WI38 (cell line): ENCODE measurements around the gene WBP2NL.

Experiments
- H3K4me3 ChIP-seq: 2 replicates; pipeline ENCODE4 v1.5.1; 2011; ENCODE audit warnings: low read depth, mild to moderate bottlenecking, control low read depth, low read length
- TF ChIP-seq, protein P1 (sequence below): IDR thresholded peaks from 2 replicates; pipeline ENCODE4 v1.5.1; 2012; ENCODE audit warnings: low read depth, mild to moderate bottlenecking, control low read depth, low read length

Gene WBP2NL

DNA sequence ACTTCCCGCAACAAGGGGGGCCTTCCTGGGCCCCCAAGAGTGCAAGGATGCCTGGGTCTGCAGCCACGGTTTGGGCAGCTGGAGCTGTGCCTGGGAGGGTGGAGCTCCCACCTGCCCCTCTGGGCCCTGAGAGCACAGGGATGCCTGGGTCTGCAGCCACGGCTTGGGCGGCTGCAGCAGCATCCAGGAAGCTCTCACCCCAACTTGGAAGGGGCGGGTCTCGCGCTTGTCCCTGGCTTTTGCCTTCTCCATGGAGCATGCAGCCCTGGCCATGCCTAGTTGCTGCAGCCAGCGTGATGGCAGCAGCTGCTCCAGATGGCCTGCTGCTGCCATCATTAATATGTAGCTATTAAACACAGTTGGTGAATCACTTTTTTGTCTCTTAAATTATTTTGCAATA is 36.7 kb downstream of the WBP2NL start:
- H3K4me3 ChIP-seq, result no peak overlapping the region
- TF ChIP-seq, protein P1, sequence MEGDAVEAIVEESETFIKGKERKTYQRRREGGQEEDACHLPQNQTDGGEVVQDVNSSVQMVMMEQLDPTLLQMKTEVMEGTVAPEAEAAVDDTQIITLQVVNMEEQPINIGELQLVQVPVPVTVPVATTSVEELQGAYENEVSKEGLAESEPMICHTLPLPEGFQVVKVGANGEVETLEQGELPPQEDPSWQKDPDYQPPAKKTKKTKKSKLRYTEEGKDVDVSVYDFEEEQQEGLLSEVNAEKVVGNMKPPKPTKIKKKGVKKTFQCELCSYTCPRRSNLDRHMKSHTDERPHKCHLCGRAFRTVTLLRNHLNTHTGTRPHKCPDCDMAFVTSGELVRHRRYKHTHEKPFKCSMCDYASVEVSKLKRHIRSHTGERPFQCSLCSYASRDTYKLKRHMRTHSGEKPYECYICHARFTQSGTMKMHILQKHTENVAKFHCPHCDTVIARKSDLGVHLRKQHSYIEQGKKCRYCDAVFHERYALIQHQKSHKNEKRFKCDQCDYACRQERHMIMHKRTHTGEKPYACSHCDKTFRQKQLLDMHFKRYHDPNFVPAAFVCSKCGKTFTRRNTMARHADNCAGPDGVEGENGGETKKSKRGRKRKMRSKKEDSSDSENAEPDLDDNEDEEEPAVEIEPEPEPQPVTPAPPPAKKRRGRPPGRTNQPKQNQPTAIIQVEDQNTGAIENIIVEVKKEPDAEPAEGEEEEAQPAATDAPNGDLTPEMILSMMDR, result no peak

DNA sequence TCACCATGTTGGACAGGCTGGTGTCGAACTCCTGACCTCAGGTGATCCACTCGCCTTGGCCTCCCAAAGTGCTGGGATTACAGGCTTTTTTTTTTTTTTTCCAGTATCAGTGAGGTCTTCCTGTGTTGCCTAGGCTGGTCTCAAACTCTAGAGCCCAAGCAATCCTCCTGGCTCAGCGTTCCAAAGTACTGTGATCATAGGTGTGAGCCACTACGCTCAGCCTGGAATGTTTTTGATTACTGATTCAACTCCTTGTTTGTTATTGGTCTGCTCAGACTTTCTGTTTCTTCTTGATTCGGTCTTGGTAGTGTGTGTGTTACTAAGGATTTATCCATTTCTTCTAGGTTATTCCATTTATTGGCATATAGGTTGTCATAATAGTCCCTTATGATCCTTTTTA is 40.7 kb downstream of the WBP2NL start:
- TF ChIP-seq, protein P1, result no peak
- no peak overlapping the region for H3K4me3 ChIP-seq

DNA sequence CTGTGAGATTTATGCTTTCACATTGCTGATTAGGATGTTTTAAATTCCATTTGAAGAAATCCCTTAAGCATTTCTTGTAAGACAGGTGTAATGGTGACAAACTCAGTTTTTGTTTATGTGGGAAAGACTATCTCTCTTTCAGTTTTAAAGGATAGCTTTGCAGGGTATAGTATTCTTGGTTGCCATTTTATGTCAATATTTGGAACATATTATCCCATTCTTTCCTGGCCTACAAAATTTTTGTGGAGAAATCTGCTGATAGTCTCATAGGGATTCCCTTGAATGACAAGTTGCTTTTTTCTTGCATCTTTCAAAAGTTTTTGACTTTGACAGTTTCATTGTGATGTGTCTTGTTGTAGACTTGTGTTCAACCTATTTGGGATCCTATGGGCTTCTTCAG is 43.2 kb downstream of the WBP2NL start:
- TF ChIP-seq, protein P1, result no peak
- no peak overlapping the region for H3K4me3 ChIP-seq

DNA sequence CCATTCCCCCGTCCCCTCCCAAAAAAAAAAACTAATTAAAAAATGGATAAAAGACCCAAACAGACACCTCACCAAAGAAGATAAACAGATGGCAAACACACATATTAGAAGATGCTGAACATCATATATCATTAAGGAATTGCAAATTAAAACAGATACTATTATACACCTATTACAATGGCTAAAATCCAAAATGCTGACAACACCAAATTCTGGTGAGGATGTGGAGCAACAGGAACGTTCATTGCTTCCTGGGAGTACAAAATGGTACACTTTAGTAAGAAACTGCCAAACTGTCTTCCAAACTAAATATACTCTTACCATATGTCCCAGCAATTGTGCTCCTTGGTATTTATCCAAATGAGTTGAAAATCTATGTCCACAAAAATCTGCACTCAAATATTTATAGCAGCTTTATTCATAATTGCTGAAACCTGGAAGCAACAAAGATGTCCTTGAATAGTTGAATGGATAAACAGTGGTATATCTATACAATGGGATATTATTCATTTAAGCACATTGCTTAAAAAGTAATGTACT is 52.1 kb downstream of the WBP2NL start:
- H3K4me3 ChIP-seq, result no peak overlapping the region
- TF ChIP-seq, protein P1, result no peak

DNA sequence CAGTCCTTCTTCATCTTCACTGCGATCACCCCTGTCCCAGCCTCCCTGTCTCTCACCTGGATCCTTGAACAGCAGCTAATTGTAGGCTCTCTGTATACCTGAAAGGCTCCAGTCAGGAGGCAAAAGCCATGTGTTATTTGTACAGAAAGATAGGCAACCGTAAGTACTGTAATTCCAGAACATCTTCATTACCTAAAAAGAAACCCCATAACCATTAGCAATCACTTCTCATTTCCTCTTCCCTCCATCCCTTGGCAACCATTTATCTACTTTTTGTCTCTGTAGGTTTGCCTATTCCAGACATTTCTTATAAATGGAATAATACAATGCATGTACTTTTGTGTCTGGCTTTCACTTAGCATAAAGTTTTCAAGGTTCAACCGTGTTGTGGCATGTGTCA is 54.2 kb downstream of the WBP2NL start:
- TF ChIP-seq, protein P1, result no peak
- no peak overlapping the region for H3K4me3 ChIP-seq

DNA sequence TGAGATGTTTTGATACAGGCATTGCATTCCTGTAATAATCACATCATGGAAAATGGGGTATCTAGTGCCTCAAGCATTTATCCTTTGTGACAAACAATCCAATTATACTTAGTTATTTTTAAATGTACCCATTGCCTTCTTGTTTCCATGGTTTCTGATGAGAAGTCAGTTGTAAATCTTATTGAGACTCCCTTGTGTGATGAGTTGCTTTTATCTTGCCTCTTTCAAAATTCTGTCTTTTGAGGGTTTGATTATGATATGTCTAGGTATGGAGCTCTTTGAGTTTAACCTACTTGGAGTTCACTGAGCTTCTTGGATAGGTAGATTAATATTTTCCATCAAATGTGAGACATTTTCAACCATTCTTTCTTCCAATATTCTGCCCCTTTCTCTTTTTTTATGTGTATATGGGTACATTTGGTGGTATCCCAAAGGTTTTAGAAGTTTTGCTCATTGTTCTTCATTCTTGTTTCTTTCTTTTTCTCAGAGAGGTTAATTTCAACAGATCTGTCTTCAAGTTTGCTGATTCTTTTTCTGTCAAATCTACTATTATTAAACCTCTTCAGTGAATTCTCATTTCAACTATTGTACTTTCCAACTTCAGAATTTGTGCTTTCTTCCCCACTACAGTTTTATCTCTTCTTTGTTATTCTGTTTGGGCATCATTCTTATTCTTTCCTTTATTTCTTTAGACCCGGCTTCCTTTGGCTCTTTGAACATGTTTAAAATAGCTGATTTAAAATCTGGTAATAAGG is 58.3 kb downstream of the WBP2NL start:
- H3K4me3 ChIP-seq, result no peak overlapping the region
- TF ChIP-seq, protein P1, result no peak

DNA sequence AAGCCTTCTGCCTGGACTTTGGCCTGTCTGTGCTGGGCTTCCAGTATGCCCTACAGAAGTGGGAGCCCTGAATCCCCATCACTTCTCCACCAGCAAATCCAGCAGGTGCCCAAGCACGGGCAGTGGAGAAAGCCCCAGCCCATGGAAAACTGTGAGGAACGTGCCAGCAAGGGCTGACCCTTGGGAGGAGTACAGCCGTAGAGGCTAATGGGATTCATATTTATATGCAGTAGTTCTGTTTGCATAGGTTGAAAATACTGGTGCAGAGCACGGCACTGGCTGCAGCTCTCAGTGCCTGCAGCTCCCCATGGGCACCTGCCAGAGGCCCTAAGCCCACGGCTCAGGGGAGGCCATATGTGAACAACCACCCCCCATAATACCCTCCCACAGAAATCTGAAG is 61.9 kb downstream of the WBP2NL start:
- H3K4me3 ChIP-seq, result no peak overlapping the region
- TF ChIP-seq, protein P1, result no peak
